ENCODE measurements around the gene GAD1.

GAD1 gene

DNA sequence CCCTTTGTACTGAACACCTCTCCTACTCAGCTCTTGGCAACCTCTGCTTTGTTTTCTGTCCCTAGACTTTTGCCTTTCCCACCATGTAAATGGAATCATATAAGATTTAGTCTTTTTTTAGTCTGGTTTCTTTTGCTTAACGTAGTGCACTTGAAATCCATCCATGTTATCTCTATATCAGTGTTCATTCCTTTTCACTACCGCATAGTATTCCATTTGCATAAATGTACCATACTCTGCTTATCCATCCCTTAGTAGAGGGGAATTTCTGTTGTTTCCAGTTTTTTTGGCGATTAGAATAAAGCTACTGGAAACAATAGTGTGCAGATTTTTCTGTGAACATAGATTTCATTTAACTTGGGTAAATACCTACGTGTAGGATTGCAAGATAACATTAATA is 46.4 kb downstream of the GAD1 start:
- FAIRE-seq (no peak), DNase-seq (ENCODE audit: insufficient read length, low spot score) (no peak)
- TF ChIP-seq, protein P1, sequence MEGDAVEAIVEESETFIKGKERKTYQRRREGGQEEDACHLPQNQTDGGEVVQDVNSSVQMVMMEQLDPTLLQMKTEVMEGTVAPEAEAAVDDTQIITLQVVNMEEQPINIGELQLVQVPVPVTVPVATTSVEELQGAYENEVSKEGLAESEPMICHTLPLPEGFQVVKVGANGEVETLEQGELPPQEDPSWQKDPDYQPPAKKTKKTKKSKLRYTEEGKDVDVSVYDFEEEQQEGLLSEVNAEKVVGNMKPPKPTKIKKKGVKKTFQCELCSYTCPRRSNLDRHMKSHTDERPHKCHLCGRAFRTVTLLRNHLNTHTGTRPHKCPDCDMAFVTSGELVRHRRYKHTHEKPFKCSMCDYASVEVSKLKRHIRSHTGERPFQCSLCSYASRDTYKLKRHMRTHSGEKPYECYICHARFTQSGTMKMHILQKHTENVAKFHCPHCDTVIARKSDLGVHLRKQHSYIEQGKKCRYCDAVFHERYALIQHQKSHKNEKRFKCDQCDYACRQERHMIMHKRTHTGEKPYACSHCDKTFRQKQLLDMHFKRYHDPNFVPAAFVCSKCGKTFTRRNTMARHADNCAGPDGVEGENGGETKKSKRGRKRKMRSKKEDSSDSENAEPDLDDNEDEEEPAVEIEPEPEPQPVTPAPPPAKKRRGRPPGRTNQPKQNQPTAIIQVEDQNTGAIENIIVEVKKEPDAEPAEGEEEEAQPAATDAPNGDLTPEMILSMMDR (IDR thresholded peaks at IDR 0.05; ENCODE audit: insufficient read depth, missing control alignments) = no peak

DNA sequence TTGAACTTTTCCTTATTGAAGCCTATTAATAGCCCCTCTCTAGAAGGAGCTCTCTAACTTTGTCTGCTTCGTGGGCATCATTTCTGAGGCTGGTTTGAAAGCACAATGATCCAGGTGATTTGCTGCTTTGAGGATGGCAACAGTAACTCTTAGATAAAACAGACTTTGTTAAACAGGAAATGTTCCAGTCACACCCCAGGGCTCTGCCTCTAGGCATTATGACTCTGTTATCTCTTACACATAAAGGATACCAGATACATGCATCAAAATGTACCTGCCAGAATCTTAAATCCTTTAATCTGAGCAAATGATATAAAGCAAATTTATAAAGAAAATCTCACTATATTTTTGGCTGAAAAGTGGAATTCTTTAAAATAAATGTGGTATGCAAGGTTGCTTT is 52.3 kb downstream of the GAD1 start:
- FAIRE-seq (no peak), DNase-seq (ENCODE audit: insufficient read length, low spot score) (no peak)
- TF ChIP-seq, protein P1 (IDR thresholded peaks at IDR 0.05; ENCODE audit: insufficient read depth, missing control alignments) = no peak

DNA sequence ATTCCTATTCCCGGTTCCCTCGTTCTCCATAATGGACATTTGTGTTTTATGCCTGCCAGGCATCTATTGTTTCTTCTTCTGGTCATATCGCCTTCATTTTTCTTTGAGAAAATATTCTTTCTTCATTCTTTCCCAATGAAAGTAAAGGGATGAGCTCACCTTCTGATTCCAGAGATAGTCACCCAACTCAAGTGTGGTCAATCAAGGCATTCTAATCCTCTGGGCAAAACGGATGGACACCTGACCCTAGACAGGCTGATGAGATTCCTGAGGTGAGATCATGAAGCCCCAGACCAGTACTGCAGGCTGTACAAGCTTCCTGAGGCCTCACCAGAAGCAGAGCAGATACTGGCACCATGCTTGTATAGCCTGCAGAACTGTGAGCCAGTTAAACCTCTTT is 52.8 kb downstream of the GAD1 start:
- no peak for DNase-seq (ENCODE audit: insufficient read length, low spot score)
- TF ChIP-seq, protein P1 (IDR thresholded peaks at IDR 0.05; ENCODE audit: insufficient read depth, missing control alignments) = no peak
- FAIRE-seq = no peak

DNA sequence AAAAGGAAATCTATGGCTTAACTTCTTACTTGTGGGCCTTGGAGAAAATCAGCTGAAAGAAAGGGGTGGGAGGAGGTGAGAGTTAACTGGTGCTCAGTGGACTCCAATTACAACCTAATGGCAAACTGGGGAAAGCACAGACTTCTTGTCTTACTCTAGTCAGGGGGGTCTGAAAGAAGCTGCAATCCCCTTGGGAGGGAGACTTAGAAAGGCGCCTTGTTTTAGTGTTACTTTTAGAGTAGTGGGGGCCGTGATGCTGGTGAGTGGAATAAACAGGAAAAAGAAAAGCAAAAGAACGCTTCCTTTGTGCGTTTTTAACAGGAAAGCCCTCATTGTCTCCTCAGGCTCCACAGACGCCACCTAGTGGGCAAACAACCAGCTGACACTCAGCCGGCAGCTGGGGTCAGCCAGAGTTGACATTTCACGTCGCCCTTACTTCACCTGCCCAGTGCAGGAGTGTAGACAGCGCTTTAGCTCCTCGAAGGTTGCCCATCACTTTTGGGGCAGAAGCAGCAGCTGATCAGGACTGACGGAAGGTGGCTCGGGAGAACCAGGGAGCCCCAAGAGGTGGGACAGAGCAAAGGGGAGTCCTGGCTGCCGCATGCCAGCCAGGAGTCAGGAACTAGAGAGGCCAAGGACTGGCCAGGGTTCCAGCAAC is 56.5 kb downstream of the GAD1 start:
- DNase-seq (ENCODE audit: insufficient read length, low spot score) = peak; percentile 79
- TF ChIP-seq, protein P1 (IDR thresholded peaks at IDR 0.05; ENCODE audit: insufficient read depth, missing control alignments) = peak; percentile 92
- no peak for FAIRE-seq

GRCh38 chr2:170878066-170878465 is 61.4 kb downstream of the GAD1 start:
- FAIRE-seq (no peak), DNase-seq (ENCODE audit: insufficient read length, low spot score) (no peak)
- TF ChIP-seq, protein P1 (IDR thresholded peaks at IDR 0.05; ENCODE audit: insufficient read depth, missing control alignments) = no peak

- DNase-seq (ENCODE audit: insufficient read length, low spot score) (no peak), FAIRE-seq (no peak)
- TF ChIP-seq, protein P1 (IDR thresholded peaks at IDR 0.05; ENCODE audit: insufficient read depth, missing control alignments) = no peak
Observed at GRCh38 chr2:170878505-170878904, 61.8 kb downstream of the GAD1 start.

- DNase-seq (ENCODE audit: insufficient read length, low spot score) (no peak), FAIRE-seq (no peak)
- TF ChIP-seq, protein P1 (IDR thresholded peaks at IDR 0.05; ENCODE audit: insufficient read depth, missing control alignments) = no peak
Observed at GRCh38 chr2:170881840-170882239, 65.2 kb downstream of the GAD1 start.
